IMR-90 (cell line): ENCODE data around the gene FAM13B. TPM values are rescaled to one million over a fixed set of nuclear protein-coding genes. Genes with fewer than 3 reads are reported as not detected.

Source experiments
- ATAC-seq: fragments of 200-7000 bp; cut with Tn5 transposase; 2 replicates; pipeline ENCODE4 v1.9.1; 2020; ENCODE audit warnings: low read depth, mild to moderate bottlenecking, moderate library complexity
- BruUV-seq: library from RNA; stranded (reverse); fragments of 400-500 nt; replicated peaks from 2 replicates; lab custom pipeline; 2021; lab: Mats Ljungman, UMichigan
- CTCF ChIA-PET: fragments of 300-600 bp; formaldehyde crosslinking; extraction: SDS; loops from one replicate; lab custom pipeline; 2021; ENCODE audit warnings: antibody characterized with exemption; lab: Yijun Ruan, JAX
- POLR2A ChIA-PET: fragments of 300-600 bp; sonication (Branson Sonifier 250); formaldehyde crosslinking; loops from one replicate; lab custom pipeline; 2022; ENCODE audit warnings: antibody characterized with exemption; ENCODE audit not compliant: unreplicated experiment; lab: Charles Lee
- DNase-seq: peaks from one replicate; pipeline ENCODE4 v3.0.0; 2013
- H2AFZ ChIP-seq: replicated peaks from 2 replicates; pipeline ENCODE3; 2013; ENCODE audit warnings: low read length, mild to moderate bottlenecking; ENCODE audit not compliant: poor library complexity
- H2AK5ac ChIP-seq: 2 replicates; pipeline ENCODE4 v1.6.1; 2013; ENCODE audit warnings: low read depth, low read length, inconsistent platforms
- H2AK9ac ChIP-seq: replicated peaks from 2 replicates; pipeline ENCODE3; 2013; ENCODE audit warnings: mild to moderate bottlenecking, low read depth, low read length, moderate library complexity; ENCODE audit not compliant: poor library complexity
- H2BK120ac ChIP-seq: 2 replicates; pipeline ENCODE4 v1.6.1; 2013; ENCODE audit warnings: low read depth, low read length, inconsistent platforms
- H2BK15ac ChIP-seq: 3 replicates; pipeline ENCODE4 v1.6.1; 2013; ENCODE audit warnings: low read depth, low read length, inconsistent platforms
- H2BK20ac ChIP-seq: 2 replicates; pipeline ENCODE4 v1.6.1; 2013; ENCODE audit warnings: low read depth, mild to moderate bottlenecking, inconsistent platforms, low read length, moderate library complexity
- H2BK5ac ChIP-seq: 2 replicates; pipeline ENCODE4 v1.6.1; 2013; ENCODE audit warnings: mild to moderate bottlenecking, low read depth, low read length, inconsistent platforms; ENCODE audit not compliant: poor library complexity, severe bottlenecking
- H3K14ac ChIP-seq: replicated peaks from 2 replicates; pipeline ENCODE4 v1.6.1; 2013; ENCODE audit warnings: low read depth, low read length, inconsistent platforms
- H3K18ac ChIP-seq: 2 replicates; pipeline ENCODE4 v1.6.1; 2013; ENCODE audit warnings: low read depth, low read length, control low read depth
- H3K23ac ChIP-seq: 2 replicates; pipeline ENCODE4 v1.6.1; 2013; ENCODE audit warnings: low read depth, low read length, inconsistent platforms
- H3K27ac ChIP-seq: 2 replicates; pipeline ENCODE4 v1.5.1; 2013; ENCODE audit warnings: mild to moderate bottlenecking, control low read depth, low read length; ENCODE audit not compliant: insufficient read depth
- H3K27me3 ChIP-seq: 2 replicates; pipeline ENCODE4 v1.6.1; 2013; ENCODE audit warnings: low read length; ENCODE audit not compliant: control insufficient read depth, insufficient read depth
- H3K36me3 ChIP-seq: 2 replicates; pipeline ENCODE4 v1.6.1; 2013; ENCODE audit warnings: low read length, mixed read lengths; ENCODE audit not compliant: control insufficient read depth, insufficient read depth
- H3K4ac ChIP-seq: 2 replicates; pipeline ENCODE4 v1.6.1; 2013; ENCODE audit warnings: low read depth, low read length, inconsistent platforms
- H3K4me1 ChIP-seq: 2 replicates; pipeline ENCODE4 v1.6.1; 2013; ENCODE audit warnings: low read length, mixed read lengths; ENCODE audit not compliant: control insufficient read depth, insufficient read depth
- H3K4me2 ChIP-seq: 2 replicates; pipeline ENCODE4 v1.6.1; 2013; ENCODE audit warnings: low read depth, mild to moderate bottlenecking, control low read depth, low read length, moderate library complexity
- H3K4me3 ChIP-seq: 2 replicates; pipeline ENCODE4 v1.5.1; 2013; ENCODE audit warnings: low read depth, mild to moderate bottlenecking, control low read depth, low read length, moderate library complexity; ENCODE audit not compliant: insufficient read depth
- H3K56ac ChIP-seq: 2 replicates; pipeline ENCODE4 v1.6.1; 2013; ENCODE audit warnings: low read length, inconsistent platforms; ENCODE audit not compliant: insufficient read depth; ENCODE audit errors: extremely low read depth
- H3K79me1 ChIP-seq, 2 experiments: 2 replicates each; pipeline ENCODE4 v1.6.1; 2013; ENCODE audit warnings: low read length in 2 of 2, inconsistent platforms in 1 of 2, low read depth in 1 of 2
- H3K9ac ChIP-seq: 2 replicates; pipeline ENCODE4 v1.6.1; 2013; ENCODE audit warnings: low read depth, low read length, control low read depth
- H3K9me1 ChIP-seq: 2 replicates; pipeline ENCODE4 v1.6.1; 2013; ENCODE audit warnings: low read length, inconsistent platforms; ENCODE audit not compliant: insufficient read depth
- H3K9me3 ChIP-seq: 2 replicates; pipeline ENCODE4 v1.6.1; 2013; ENCODE audit warnings: low read length; ENCODE audit not compliant: control insufficient read depth, insufficient read depth
- H4K20me1 ChIP-seq: 2 replicates; pipeline ENCODE4 v1.6.1; 2013; ENCODE audit warnings: low read length, inconsistent platforms; ENCODE audit not compliant: insufficient read depth
- H4K5ac ChIP-seq: 2 replicates; pipeline ENCODE4 v1.6.1; 2013; ENCODE audit warnings: mild to moderate bottlenecking, low read depth, low read length, control low read depth
- H4K8ac ChIP-seq, 2 experiments: 2 replicates each; pipeline ENCODE4 v1.6.1; 2013; ENCODE audit warnings: low read depth in 2 of 2, low read length in 2 of 2, control low read depth in 1 of 2, inconsistent platforms in 1 of 2
- H4K91ac ChIP-seq: 2 replicates; pipeline ENCODE4 v1.6.1; 2013; ENCODE audit warnings: low read depth, low read length, inconsistent platforms; ENCODE audit not compliant: insufficient read depth
- BHLHE40 ChIP-seq: fragments of 150-350 bp; IDR thresholded peaks from 2 replicates; pipeline ENCODE4 v1.6.1; 2016; ENCODE audit warnings: mild to moderate bottlenecking, low read depth, low read length
- CEBPB ChIP-seq: IDR thresholded peaks from 2 replicates; pipeline ENCODE4 v1.6.1; 2012; ENCODE audit warnings: low read depth, low read length, improper control_type of control experiment
- CHD1 ChIP-seq: IDR thresholded peaks from 2 replicates; pipeline ENCODE4 v1.6.1; 2012; ENCODE audit warnings: low read depth, low read length, improper control_type of control experiment
- ELK1 ChIP-seq: fragments of 150-350 bp; IDR thresholded peaks from 2 replicates; pipeline ENCODE4 v1.6.1; 2016; ENCODE audit warnings: low read depth, mild to moderate bottlenecking, low read length, moderate library complexity, borderline replicate concordance
- FOS ChIP-seq: fragments of 150-350 bp; IDR thresholded peaks from 2 replicates; pipeline ENCODE4 v1.6.1; 2016; ENCODE audit warnings: low read depth, low read length
- MAFK ChIP-seq: IDR thresholded peaks from 2 replicates; pipeline ENCODE4 v1.6.1; 2012; ENCODE audit warnings: low read depth, low read length, improper control_type of control experiment
- MAZ ChIP-seq: IDR thresholded peaks from 2 replicates; pipeline ENCODE4 v1.6.1; 2012; ENCODE audit warnings: low read depth, mild to moderate bottlenecking, low read length, improper control_type of control experiment, moderate library complexity, borderline replicate concordance
- MXI1 ChIP-seq: IDR thresholded peaks from 2 replicates; pipeline ENCODE4 v1.6.1; 2012; ENCODE audit warnings: low read depth, mild to moderate bottlenecking, low read length, moderate library complexity, borderline replicate concordance
- NFE2L2 ChIP-seq: fragments of 150-350 bp; IDR thresholded peaks from 2 replicates; pipeline ENCODE4 v1.6.1; 2016; ENCODE audit warnings: low read depth, mild to moderate bottlenecking, low read length
- POLR2A ChIP-seq: IDR thresholded peaks from 2 replicates; pipeline ENCODE4 v1.6.1; 2012; ENCODE audit warnings: mild to moderate bottlenecking, low read depth, low read length
- RAD21 ChIP-seq: IDR thresholded peaks from 2 replicates; pipeline ENCODE4 v1.6.1; 2012; ENCODE audit warnings: low read length, improper control_type of control experiment
- RCOR1 ChIP-seq: IDR thresholded peaks from 2 replicates; pipeline ENCODE4 v1.6.1; 2012; ENCODE audit warnings: mild to moderate bottlenecking, low read length, improper control_type of control experiment; ENCODE audit not compliant: insufficient replicate concordance
- RFX5 ChIP-seq: IDR thresholded peaks from 2 replicates; pipeline ENCODE4 v1.8.0; 2012; ENCODE audit warnings: low read depth, mild to moderate bottlenecking, low read length, moderate library complexity
- SMC3 ChIP-seq: fragments of 150-350 bp; IDR thresholded peaks from 2 replicates; pipeline ENCODE4 v1.6.1; 2016; ENCODE audit warnings: low read depth, mild to moderate bottlenecking, antibody characterized with exemption, low read length, moderate library complexity
- WGBS, 2 experiments: methylation state at CpG; one replicate each; pipeline versions ENCODE4 v1.1.5 to v1.1.7; 2013; ENCODE audit warnings: missing lambda C conversion rate in 2 of 2; ENCODE audit not compliant: insufficient read length in 1 of 2; ENCODE audit errors: extremely low coverage in 2 of 2; 5-methylcytosine and 5-hydroxymethylcytosine counted together
- dilution Hi-C: fragments of 300-500 bp; cut with HindIII; formaldehyde crosslinking; loops from one replicate; pipeline ENCODE4 v1.14.3; 2018; ENCODE audit warnings: low sequenced_read_pairs; ENCODE audit not compliant: unreplicated experiment
- in situ Hi-C: fragments of 300-500 bp; cut with MboI; formaldehyde crosslinking; loops from 3 replicates; pipeline ENCODE4 v1.14.3; 2019; ENCODE audit warnings: low sequenced_read_pairs, inconsistent platforms, mixed read lengths
- intact Hi-C: fragments of 100-400 bp; cut with micrococcal nuclease; formaldehyde crosslinking; loops from 2 replicates; pipeline ENCODE4 v1.10.0; 2022
- polyA plus RNA-seq, 3 experiments: library from polyadenylated mRNA; depleted of rRNA; stranded (reverse); fragments of >200 nt; gene quantifications; 2 replicates each; pipeline ENCODE4 v1.2.3, GENCODE V29; 2012; ENCODE audit warnings: low replicate concordance in 1 of 3
- total RNA-seq: library from RNA; depleted of rRNA; stranded (reverse); fragments of >200 nt; gene quantifications from 2 replicates; pipeline ENCODE4 v1.2.3, GENCODE V29; 2012
- TF ChIP-seq, protein P1 (sequence below): conservative IDR thresholded peaks from 2 replicates; pipeline ENCODE4 v1.5.1; 2012; ENCODE audit warnings: mild to moderate bottlenecking, low read depth, low read length, improper control_type of control experiment
- TF ChIP-seq, protein P2 (sequence below): fragments of 150-350 bp; IDR thresholded peaks from 2 replicates; pipeline ENCODE4 v1.6.1; 2017; ENCODE audit warnings: mild to moderate bottlenecking, antibody characterized with exemption, low read length, low read depth

The FAM13B gene
- total and polyA plus RNA-seq, 2 of the 4 experiments (the other 2 are of a cell fraction) = 14.6 to 15.1 TPM

- H3K18ac ChIP-seq = no peak overlapping the region
- H2BK15ac ChIP-seq = no peak overlapping the region
- no peak overlapping the region for H3K56ac ChIP-seq
- dilution Hi-C loops = no loop called here
- no peak overlapping the region for H3K4ac ChIP-seq
- no peaks in the 10 kb centered on the region for H3K79me1 ChIP-seq
- no peak overlapping the region for H3K14ac ChIP-seq
- H2AK5ac ChIP-seq = no peak overlapping the region
- DNase-seq (no peak), ATAC-seq (no peak)
- in situ Hi-C loops = no loop called here
- no peak overlapping the region for H2AFZ ChIP-seq
- H2BK120ac ChIP-seq = no peak overlapping the region
- CTCF ChIA-PET = interaction anchor here (0.6 kb wide), 1 partner anchor 43 kb away, joined by 4 read pairs; no protein-coding TSS in a partner anchor
- H2BK5ac ChIP-seq = no peak overlapping the region
- no peaks in the 10 kb centered on the region; the same call in 1 of the 2 replicates for H3K4me1 ChIP-seq
- H2AK9ac ChIP-seq = no peak overlapping the region
- no peaks in the 10 kb centered on the region for H3K36me3 ChIP-seq
- intact Hi-C loops = no loop called here
- no peak overlapping the region for H3K4me3 ChIP-seq
- no TSS peak for BruUV-seq
- H4K5ac ChIP-seq = no peak overlapping the region
- H3K9me1 ChIP-seq = peaks cover 2% of the 10 kb centered on the region; the same call in 1 of the 2 replicates
- H3K23ac ChIP-seq = no peak overlapping the region
- no peak overlapping the region for H3K9ac ChIP-seq
- TF ChIP-seq ELK1 (no peak), FOS (no peak), MAFK (no peak), RCOR1 (no peak), MAZ (no peak), MXI1 (no peak), BHLHE40 (no peak), RFX5 (no peak), CEBPB (no peak), RAD21 (no peak), CHD1 (no peak), SMC3 (no peak), POLR2A (no peak), NFE2L2 (no peak)
- TF ChIP-seq, protein P1, sequence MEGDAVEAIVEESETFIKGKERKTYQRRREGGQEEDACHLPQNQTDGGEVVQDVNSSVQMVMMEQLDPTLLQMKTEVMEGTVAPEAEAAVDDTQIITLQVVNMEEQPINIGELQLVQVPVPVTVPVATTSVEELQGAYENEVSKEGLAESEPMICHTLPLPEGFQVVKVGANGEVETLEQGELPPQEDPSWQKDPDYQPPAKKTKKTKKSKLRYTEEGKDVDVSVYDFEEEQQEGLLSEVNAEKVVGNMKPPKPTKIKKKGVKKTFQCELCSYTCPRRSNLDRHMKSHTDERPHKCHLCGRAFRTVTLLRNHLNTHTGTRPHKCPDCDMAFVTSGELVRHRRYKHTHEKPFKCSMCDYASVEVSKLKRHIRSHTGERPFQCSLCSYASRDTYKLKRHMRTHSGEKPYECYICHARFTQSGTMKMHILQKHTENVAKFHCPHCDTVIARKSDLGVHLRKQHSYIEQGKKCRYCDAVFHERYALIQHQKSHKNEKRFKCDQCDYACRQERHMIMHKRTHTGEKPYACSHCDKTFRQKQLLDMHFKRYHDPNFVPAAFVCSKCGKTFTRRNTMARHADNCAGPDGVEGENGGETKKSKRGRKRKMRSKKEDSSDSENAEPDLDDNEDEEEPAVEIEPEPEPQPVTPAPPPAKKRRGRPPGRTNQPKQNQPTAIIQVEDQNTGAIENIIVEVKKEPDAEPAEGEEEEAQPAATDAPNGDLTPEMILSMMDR = no peak
- TF ChIP-seq, protein P2, sequence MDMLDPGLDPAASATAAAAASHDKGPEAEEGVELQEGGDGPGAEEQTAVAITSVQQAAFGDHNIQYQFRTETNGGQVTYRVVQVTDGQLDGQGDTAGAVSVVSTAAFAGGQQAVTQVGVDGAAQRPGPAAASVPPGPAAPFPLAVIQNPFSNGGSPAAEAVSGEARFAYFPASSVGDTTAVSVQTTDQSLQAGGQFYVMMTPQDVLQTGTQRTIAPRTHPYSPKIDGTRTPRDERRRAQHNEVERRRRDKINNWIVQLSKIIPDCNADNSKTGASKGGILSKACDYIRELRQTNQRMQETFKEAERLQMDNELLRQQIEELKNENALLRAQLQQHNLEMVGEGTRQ = no peak
- POLR2A ChIA-PET = no interaction called here
- no peak overlapping the region for H4K91ac ChIP-seq
- no peaks in the 10 kb centered on the region for H3K27me3 ChIP-seq
- H2BK20ac ChIP-seq = no peak overlapping the region
- WGBS, 2 experiments = no CpG with 5 or more reads among the region's 1 CpG
- H3K9me3 ChIP-seq = peaks cover 4% of the 10 kb centered on the region
- H3K4me2 ChIP-seq = no peak overlapping the region
- H3K27ac ChIP-seq = no peak overlapping the region
- H4K20me1 ChIP-seq = no peaks in the 10 kb centered on the region
- no peak overlapping the region for H4K8ac ChIP-seq
Measured at GRCh38 chr5:137916923-137917322, 116.0 kb downstream of the FAM13B start.
